SIG-M5 (cell line): ENCODE measurements around the gene NTRK1.

Experiments
- DNase-seq: peaks from one replicate; lab custom pipeline; 2025; lab: John Stamatoyannopoulos, UW

NTRK1 gene

GRCh38 chr1:156898161-156898566 lies 37.5 kb downstream of the NTRK1 start:
- DNase-seq, result no peak

GRCh38 chr1:156898971-156899664 lies 38.5 kb downstream of the NTRK1 start:
- DNase-seq, result no peak

- no peak for DNase-seq
Observed at GRCh38 chr1:156899956-156900718, 39.5 kb downstream of the NTRK1 start.

GRCh38 chr1:156900896-156901589 lies 40.4 kb downstream of the NTRK1 start:
- no peak for DNase-seq

GRCh38 chr1:156901590-156901900 lies 40.9 kb downstream of the NTRK1 start:
- DNase-seq, result no peak

- no peak for DNase-seq
Observed at GRCh38 chr1:156901966-156902915, 41.6 kb downstream of the NTRK1 start.

GRCh38 chr1:156903328-156904091 lies 42.8 kb downstream of the NTRK1 start:
- no peak for DNase-seq

GRCh38 chr1:156904187-156904959 lies 43.7 kb downstream of the NTRK1 start:
- no peak for DNase-seq

GRCh38 chr1:156905176-156905575 lies 44.5 kb downstream of the NTRK1 start:
- DNase-seq, result no peak

GRCh38 chr1:156905651-156906050 lies 45.0 kb downstream of the NTRK1 start:
- DNase-seq, result no peak

- no peak for DNase-seq
Observed at GRCh38 chr1:156906206-156906906, 45.7 kb downstream of the NTRK1 start.

GRCh38 chr1:156908541-156908940 lies 47.9 kb downstream of the NTRK1 start:
- no peak for DNase-seq

GRCh38 chr1:156908955-156909354 lies 48.3 kb downstream of the NTRK1 start:
- DNase-seq, result no peak

GRCh38 chr1:156909671-156910070 lies 49.0 kb downstream of the NTRK1 start:
- DNase-seq, result no peak

- DNase-seq, result no peak
Observed at GRCh38 chr1:156910309-156910782, 49.7 kb downstream of the NTRK1 start.

GRCh38 chr1:156911577-156912298 lies 51.1 kb downstream of the NTRK1 start:
- peak; percentile 53 for DNase-seq

- no peak for DNase-seq
Observed at GRCh38 chr1:156912310-156912709, 51.6 kb downstream of the NTRK1 start.

- no peak for DNase-seq
Observed at GRCh38 chr1:156912861-156913808, 52.5 kb downstream of the NTRK1 start.
